HG03378 (cell line): ENCODE data around the gene ENOX1.
A peak's percentile ranks its signal among the peaks of the same experiment; 100 is the strongest.

Experiments used
- ATAC-seq: cut with Tn5 transposase; IDR thresholded peaks from one replicate; pipeline ENCODE4 v1.9.1; 2021; ENCODE audit warnings: mild to moderate bottlenecking, moderate library complexity; ENCODE audit not compliant: unreplicated experiment

ENOX1 gene

GRCh38 chr13:43391036-43391435, 395.7 kb downstream of the ENOX1 start:
- no peak for ATAC-seq

DNA sequence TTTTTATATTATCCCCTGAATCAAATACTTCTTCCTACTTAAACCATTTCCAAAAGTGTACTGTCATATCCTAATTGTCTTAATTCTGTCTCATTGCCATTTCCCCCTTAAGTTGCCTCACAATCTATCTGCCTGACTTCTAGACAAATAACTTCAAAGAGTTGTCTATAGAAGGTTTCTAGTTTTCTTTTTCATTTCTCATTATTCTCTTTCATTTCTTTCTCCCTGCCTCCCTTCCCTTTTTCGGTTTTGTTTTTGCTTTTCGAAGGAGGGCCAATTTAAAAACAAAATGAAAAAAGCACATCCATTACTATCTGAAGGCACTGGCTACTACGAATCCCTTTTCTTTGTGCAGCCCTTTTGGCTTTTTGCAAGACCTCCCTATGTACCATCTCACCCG, 396.2 kb downstream of the ENOX1 start:
- ATAC-seq = no peak

DNA sequence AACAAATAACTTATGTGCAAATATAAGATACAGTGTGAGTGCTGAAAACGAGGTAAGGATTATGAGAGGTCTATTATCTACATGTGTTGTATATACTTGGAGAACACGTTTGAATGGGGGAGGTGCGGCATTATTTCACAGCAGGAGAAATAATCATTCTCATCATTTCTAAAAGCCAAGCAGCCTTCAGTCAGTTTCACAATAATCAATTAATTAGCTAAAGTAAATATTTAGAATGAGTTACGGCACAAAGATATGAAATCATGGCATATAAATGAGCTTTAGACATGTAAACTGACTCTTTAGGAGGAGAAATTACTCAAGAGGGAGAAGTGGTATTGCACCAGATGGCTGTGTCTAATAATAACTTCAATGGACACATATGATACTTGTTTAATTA, 396.8 kb downstream of the ENOX1 start:
- ATAC-seq = no peak

DNA sequence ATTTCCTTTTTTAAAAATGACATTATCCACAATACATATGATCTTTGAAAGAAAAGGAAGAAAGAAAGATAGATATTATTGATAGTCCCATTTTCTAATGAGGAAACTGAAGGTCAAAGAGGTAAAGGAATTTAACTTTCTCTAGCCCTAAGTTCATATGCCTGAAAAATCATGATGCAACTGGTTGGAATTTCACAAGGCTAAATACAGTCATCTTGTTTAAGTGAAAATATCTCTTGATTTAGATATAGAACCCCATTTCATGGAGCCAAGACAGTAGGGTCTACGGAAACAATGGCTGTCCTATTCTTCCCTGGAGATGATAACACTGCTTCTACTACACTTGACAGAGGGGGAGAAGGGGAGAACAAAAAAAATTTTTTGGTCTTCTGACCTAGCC, 397.2 kb downstream of the ENOX1 start:
- no peak for ATAC-seq

GRCh38 chr13:43388282-43389034, 398.3 kb downstream of the ENOX1 start:
- ATAC-seq = peak; percentile 67

GRCh38 chr13:43387880-43388279, 398.9 kb downstream of the ENOX1 start:
- ATAC-seq = no peak

- no peak for ATAC-seq
Measured at GRCh38 chr13:43383498-43384165, 403.1 kb downstream of the ENOX1 start.

DNA sequence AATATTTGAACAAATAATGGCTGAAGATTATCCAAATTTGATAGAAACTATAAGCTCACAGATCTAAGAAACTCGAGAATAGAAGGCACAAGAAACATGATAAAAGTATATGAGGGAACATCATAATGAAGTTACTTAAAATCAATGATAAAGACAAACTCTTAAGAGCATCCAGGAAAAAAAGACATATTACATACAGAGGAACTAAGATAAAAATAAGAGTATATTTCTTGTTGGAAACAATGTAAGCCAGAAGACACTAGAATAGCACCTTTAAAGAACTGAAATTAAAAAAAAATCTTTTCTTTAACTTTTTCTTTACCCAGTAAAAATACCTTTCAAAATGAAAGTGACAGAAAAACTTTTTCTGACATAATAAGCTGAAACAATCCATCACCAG, 407.0 kb downstream of the ENOX1 start:
- no peak for ATAC-seq

DNA sequence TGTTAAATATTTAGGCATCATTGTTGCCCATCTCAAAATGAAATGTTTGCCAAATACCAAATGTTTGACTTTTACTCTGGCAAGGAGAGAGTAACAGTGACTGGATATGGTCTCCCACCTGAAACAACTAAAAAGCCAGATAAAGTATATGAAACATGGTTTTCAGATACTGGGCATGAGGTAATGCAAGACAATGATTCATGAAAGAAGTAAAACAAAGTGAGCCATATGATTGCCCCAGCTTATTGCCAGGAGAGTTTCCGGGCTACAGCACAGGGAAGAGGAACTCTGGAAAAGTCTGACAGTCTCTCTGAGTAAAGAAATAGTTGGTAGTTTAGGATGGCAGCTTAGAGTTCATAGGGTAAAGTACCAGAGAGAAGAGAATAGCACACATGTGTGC, 408.8 kb downstream of the ENOX1 start:
- ATAC-seq = no peak

DNA sequence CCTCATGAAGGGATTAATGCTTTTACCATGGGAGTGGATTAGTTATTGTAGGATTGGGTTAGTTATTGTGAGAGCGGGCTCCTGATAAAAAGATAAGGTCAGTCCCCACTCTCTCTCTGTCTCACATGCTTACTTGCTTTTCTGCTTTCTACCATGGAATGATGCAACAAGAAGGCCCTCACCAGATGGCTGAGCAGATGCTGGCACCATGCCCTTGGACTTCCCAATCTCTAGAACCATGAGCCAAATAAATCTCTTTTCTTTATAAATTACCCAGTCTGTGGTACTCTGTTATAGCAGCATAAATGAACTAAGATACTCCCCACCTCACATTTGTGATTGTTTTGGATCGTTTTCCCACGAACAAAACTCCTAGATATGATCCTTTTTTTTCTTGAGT, 409.6 kb downstream of the ENOX1 start:
- no peak for ATAC-seq

DNA sequence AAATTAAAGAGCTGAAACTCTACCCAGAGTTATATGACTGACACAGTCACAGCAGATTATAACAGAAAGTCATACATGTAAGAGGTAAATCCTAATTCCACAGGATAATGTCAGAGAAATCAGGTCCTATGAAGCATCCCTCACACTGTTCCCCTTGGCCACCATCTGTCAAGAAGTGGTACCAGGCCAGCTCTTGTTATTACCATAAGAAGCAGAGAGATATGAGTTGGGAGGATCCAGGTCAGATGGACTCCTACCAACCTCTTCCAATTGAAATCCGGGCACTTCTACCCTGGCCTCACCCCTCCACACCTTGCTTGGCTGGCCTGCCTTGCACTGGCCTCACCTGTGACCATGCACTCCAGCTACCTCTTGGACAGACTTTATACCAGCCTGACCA, 410.2 kb downstream of the ENOX1 start:
- no peak for ATAC-seq

- no peak for ATAC-seq
Measured at GRCh38 chr13:43375797-43376465, 410.8 kb downstream of the ENOX1 start.

GRCh38 chr13:43374621-43375020, 412.2 kb downstream of the ENOX1 start:
- ATAC-seq = no peak

DNA sequence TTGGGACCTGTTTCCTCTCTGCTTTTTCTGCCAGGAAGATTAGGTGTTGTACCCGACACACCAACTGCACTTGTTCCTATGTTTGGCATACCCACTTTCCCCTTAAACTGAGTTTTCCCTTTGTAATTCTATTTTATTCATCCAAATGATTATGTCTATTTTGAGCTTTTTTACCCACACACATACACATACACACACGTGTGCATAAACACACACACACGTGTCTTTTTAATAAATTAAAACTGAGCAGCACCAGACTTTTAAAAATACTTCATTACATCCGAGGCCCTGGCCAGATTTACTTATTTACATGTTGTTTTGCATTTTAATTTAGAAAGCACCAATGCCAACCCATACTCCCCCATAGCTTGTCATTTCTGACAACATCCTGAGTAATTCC, 413.4 kb downstream of the ENOX1 start:
- no peak for ATAC-seq

- no peak for ATAC-seq
Measured at GRCh38 chr13:43370842-43371241, 415.9 kb downstream of the ENOX1 start.

DNA sequence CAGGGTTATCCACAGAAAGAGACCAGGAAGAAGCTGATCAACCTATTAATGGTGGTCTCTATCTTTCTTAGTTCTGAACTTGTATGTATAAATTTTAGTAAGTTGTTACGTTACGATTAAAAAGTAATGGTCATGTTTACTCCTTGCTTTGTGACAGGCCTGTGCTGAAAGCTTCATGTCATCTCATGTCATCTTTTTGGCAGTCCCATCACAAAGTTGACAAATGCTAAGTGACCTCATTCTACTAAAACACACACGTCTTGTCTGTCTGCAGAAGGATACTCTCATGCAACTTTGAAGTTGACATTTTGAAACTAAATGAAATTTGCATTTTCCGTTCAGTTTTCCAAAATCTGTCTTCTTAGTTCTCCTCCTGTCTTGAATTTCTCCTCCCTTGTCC, 417.5 kb downstream of the ENOX1 start:
- no peak for ATAC-seq

- ATAC-seq = peak; percentile 50
Measured at GRCh38 chr13:43368003-43368402, 418.8 kb downstream of the ENOX1 start.

DNA sequence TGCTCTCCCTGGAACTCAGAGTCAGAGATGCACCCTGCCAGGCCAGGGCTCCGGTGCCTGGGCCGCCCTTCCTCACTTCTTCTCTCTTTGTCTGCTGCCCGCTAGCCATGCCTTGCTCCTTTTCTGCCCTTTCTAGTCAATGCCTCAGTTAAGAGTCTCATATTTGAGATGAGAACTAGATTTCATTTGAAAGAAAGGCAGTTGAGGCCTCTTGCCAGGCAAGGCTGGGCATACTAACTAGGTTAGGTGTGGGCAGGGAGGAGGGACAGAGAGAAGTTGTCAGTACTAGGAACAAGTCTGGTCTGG, 421.8 kb downstream of the ENOX1 start:
- no peak for ATAC-seq

- no peak for ATAC-seq
Measured at GRCh38 chr13:43364210-43365038, 422.3 kb downstream of the ENOX1 start.

- ATAC-seq = no peak
Measured at GRCh38 chr13:43363156-43363953, 423.4 kb downstream of the ENOX1 start.

DNA sequence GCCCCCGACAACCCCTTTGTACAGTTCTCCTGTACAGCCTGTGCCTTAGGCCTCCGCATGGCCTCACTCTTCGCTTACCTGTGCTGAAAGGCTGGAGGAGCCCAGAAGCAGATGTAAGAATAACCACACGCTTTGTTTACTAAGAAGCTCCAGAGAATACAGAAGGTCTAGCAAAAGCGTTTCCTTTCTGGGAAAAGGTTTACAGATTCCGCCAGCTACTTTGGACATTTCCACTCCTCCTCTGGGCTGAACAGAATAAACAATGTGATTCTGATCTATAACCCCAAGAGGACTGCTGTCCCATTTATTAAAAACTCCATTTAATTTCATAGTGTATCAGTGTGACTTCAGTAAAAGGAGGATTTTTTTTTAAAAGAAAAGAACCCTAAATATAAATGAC, 424.2 kb downstream of the ENOX1 start:
- no peak for ATAC-seq
